22Rv1 (cell line): ENCODE data around the gene SUN2.

Experiments
- CTCF ChIP-seq: fragments of 450-650 bp; IDR thresholded peaks from 2 replicates; pipeline ENCODE4 v1.5.1; 2017; ENCODE audit warnings: mild to moderate bottlenecking
- ZFX ChIP-seq: fragments of 450-650 bp; IDR thresholded peaks from 2 replicates; pipeline ENCODE4 v1.6.1; 2017; ENCODE audit warnings: antibody characterized with exemption, borderline replicate concordance

GRCh38 chr22:38721551-38721950 is 34.2 kb downstream of the SUN2 start:
- no peak for TF ChIP-seq CTCF
- TF ChIP-seq ZFX = no peak
